HG03064 (cell line): ENCODE data around the gene ADK.
"Not testable (repeated sequence)": the region's sequence is repeated elsewhere in the genome, so short reads cannot be mapped to it uniquely, and the experiment has no call there.

ENCODE experiments used
- ATAC-seq: cut with Tn5 transposase; IDR thresholded peaks from one replicate; pipeline ENCODE4 v1.9.1; 2021; ENCODE audit warnings: low read depth; ENCODE audit not compliant: unreplicated experiment

ADK gene

DNA sequence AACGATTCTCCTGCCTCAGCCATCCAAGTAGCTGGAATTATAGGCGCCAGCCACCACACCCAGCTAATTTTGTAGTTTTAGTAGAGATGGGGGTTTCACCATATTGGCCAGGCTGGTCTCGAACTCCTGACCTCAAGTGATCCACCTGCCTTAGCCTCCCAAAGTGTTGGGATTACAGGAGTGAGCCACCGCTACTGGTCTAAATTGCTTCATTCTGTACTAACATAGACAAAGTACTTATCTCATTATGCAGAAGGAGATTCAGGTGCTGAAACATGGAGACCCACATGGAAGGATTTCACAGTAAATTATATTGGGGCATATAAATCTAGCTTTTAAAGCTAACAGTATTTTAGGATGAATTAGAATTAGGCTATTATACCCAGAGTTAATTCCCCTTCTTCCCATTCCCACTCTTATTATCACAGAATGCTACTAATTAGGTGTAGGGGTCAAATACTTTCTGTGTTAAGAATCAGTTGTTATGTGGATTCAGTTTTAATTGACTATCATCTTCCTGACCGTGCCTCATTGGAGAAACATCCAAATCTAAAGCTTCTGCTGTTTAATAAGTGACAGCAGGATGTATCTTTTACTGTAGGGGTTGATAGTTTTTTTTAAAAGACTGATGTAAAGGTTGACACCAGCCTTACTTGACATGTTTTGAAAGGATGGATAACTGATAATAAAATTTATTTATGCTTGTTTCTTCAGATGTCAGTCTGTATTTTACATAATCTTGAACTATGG lies 27.2 kb downstream of the ADK start:
- no peak for ATAC-seq

DNA sequence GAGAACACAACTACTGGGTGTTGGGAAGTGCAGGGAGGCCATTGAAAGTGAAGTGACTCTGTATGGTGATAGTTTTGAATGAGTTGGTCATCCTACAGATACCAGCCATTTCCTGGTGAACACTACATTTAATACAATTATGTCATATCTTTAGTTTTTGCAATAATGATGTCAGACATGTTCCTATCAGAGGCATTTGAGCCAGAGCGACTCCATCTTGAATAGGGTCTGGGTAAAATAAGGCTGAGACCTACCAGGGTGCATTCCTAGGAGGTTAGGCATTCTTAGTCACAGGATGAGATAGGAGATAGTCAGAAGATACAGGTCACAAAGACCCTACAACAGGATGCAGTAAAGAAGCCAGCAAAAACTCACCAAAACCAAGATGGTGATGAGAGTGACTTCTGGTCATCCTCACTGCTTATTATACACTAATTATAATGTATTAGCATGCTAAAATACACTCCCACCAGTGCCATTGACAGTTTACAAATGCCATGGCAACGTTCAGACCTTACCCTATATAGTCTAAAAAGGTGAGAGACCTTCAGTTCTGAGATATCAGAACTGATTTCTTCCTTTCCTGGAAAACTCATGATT lies 28.2 kb downstream of the ADK start:
- no peak for ATAC-seq

GRCh38 chr10:74186678-74187077 lies 35.7 kb downstream of the ADK start:
- no peak for ATAC-seq

GRCh38 chr10:74187237-74187636 lies 36.2 kb downstream of the ADK start:
- ATAC-seq = no peak

GRCh38 chr10:74188617-74189016 lies 37.6 kb downstream of the ADK start:
- ATAC-seq = not testable (repeated sequence)

DNA sequence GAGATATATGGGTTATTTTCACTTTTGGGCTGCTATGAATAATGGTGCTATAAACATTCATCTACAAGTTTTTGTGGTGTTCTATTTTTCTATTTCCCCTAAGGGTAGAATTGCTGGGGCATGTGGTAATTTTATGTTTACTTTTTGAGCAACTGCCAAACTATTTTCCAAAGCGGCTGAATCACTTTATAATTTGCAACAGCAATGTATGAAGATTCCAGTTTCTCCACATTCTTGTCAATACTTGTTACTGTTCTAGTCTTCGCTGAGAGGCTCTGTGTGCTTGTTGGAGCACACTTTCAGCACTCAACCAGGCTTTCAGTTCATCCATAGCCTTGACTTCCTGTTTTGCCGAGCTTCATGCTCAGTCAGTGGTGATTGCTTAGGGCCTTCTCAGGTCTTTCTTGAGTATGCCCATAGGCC lies 39.0 kb downstream of the ADK start:
- no peak for ATAC-seq

DNA sequence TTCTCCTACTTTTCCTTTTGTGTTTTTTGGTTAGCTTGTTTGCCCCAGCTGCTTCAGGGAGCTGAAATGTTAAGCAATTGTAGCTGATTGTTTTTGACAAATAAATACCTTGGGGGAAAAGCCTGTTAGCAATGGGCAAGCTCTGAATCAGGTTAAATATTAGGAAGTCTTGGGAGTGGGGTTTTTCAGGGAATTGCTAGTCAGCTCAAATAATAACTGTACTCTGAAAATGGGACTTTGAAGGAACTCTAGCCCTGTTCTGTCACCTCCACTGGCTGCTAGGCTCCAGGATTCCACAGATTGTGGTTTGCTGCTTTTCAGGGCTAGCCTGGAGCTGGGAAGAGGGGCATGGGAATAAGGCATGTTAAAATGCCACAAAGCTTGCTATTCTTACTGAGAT lies 39.5 kb downstream of the ADK start:
- ATAC-seq = no peak

- no peak for ATAC-seq
Measured at GRCh38 chr10:74194545-74194944, 43.5 kb downstream of the ADK start.

GRCh38 chr10:74194999-74195398 lies 44.0 kb downstream of the ADK start:
- ATAC-seq = no peak

DNA sequence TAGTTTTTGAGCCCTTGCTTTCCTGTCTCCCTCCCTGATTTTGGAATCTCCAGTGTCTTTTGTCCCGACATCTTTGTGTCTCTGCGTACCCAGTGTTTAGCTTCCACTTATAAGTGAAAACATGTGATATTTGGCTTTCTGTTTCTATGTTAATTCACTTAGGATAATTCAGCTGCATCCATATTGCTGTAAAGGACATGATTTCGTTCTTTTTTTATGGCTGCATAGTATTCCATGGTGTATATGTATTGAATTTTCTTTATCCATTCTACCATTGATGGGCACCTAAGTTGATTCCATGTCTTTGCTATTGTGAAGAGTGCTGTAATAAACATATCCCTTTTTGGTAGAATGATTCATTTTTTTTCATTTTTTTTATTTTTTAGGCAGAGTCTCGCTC lies 48.3 kb downstream of the ADK start:
- ATAC-seq = no peak

DNA sequence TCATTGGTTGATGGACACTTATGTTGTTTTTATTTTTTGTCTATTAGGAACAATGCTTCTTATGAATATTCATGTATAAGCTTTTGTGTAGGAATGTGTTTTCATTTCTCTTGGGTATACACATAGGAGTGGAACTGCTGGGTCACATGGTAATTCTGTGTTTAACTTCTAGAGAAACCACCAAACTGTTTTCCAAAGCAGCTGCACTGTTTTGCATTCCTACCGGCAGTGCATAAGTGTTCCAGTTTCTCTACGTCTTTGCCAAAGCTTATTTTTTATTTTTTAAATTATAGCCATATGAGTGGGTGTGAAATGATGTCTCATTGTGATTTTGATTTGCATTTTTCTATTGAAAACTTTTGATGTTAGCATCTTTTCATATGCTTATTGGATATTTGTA lies 51.3 kb downstream of the ADK start:
- no peak for ATAC-seq

DNA sequence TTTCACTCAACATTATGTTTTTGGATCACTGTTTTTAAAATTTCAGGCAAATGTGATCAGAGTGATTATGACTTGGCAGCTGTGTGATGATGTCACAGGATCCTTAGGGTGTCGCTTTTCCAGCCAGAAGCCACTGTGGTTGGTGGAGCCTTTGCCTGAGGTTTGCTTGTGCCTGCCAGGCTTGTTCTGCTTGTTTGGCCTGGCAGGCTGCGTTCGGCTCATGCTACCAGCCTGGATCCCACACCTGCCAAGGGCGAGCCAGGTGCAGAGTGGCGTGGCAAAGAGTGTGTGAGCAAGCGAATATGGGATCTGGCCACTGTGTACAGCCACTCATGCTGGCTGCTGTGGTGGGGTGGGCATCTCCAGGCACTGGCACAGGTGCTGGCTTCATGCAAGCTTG lies 55.7 kb downstream of the ADK start:
- no peak for ATAC-seq

GRCh38 chr10:74207691-74208480 lies 56.9 kb downstream of the ADK start:
- ATAC-seq = no peak

GRCh38 chr10:74208997-74209396 lies 58.0 kb downstream of the ADK start:
- ATAC-seq = no peak

DNA sequence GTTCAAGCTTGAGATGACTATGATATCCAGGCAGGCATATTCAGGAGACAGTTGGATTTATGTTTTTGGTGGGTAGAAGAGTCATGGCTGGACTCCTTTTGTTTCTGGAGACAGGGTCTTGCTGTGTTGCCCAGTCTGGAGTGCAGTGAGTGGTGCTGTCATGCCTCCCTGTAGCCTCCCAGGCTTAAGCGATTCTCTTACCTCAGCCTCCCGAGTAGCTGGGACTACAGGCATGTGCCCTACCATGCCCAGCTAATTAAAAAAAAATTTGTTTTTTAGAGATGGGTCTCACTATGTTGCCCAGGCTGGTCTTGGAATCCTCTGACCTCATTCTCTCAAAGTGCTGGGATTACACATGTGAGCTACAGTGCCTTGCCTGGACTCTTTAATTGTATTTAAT lies 62.0 kb downstream of the ADK start:
- no peak for ATAC-seq

DNA sequence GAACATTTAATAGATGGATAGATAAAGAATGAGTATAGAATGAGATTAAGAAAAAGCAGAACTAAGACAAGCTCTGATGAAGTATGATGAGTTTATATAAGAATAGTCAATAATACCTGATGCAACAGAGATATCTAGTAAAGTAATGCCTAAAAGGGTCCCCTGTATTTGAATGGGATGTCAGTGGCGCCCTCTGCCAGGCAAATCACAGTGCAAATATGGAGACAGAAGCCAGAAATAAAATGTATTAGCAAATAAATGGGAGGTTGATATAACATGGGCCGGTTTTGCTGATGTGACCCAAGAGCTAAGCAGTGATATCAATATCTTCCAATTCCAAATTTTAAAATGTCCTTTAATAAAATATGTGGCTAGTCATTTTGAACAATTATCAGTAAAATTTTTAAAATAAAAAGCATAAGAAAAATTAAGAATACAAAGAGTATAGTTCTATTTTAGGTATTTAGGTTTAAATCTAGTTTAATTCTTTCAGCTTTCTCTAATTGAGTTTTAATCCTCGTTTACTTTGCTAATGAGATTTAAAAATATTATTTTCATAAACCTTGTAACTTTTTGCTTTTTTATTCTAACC lies 62.6 kb downstream of the ADK start:
- ATAC-seq = no peak

GRCh38 chr10:74217110-74217509 lies 66.1 kb downstream of the ADK start:
- not testable (repeated sequence) for ATAC-seq

DNA sequence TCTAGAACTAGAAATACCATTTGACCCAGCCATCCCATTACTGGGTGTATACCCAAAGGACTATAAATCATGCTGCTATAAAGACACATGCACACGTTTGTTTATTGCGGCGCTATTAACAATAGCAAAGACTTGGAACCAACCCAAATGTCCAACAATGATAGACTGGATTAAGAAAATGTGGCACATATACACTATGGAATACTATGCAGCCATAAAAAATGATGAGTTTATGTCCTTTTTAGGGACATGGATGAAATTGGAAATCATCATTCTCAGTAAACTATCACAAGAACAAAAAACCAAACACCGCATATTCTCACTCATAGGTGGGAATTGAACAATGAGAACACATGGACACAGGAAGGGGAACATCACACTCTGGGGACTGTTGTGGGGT lies 71.4 kb downstream of the ADK start:
- not testable (repeated sequence) for ATAC-seq

GRCh38 chr10:74223755-74224529 lies 72.9 kb downstream of the ADK start:
- ATAC-seq = no peak

DNA sequence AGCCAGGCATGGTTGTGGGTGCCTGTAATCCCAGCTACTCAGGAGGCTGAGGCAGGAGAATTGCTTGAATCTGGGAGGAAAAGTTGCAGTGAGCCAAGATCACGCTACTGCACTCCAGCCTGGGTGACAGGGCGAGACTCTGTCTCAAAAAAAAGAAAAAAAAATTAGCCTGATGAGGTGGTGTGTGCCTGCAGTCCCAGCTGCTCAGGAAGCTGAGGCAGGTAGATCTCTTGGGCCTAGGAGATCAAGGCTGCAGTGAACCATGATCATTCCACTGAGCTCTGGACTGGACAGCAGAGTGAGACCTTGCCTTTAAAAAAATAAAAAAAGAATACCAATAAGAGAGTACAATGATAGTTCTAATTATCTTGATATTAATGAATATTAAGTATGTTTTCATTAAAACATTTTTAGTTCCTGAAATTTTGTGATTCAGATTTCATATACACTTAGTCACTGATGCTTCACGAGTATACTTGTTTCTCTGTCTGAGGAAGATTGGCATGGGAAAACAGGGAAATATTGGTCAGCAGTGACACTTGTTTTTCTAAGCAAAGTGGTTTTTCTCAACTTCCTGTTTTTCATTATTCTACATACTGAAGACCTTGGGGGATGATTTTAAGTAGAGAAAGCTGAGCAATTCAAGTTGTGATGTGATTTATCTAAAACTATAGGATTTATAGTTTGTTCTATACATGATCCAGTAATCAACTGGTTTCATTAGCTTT lies 76.8 kb downstream of the ADK start:
- no peak for ATAC-seq
